ENCODE data around the gene GALNT5. TPM values are rescaled to one million over a fixed set of nuclear protein-coding genes. Genes with fewer than 3 reads are reported as not detected.

GALNT5 gene
- total and polyA plus RNA-seq, 4 donors, result under 0.01 to 5.3 (median 0.01) TPM; not detected in 1

DNA sequence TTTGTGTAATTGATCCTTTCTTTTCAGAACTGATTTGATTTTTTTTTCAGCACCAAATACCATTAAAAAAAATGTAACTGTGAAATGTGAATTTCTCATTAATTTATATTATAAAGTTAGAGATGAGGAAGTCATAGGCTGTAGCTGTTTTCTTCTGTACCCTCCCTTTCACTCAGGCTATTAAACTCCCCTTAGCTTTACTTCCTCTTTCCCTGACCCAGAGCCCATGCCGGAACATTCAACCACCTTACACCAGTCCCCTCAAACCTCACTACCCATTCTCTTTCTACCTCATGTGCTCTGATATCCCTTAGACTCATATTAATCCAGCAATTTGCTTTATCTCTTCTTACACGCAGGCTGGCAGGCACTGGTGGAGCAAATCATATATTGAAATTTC is 12.4 kb downstream of the GALNT5 start:
- TF ChIP-seq, protein P1, sequence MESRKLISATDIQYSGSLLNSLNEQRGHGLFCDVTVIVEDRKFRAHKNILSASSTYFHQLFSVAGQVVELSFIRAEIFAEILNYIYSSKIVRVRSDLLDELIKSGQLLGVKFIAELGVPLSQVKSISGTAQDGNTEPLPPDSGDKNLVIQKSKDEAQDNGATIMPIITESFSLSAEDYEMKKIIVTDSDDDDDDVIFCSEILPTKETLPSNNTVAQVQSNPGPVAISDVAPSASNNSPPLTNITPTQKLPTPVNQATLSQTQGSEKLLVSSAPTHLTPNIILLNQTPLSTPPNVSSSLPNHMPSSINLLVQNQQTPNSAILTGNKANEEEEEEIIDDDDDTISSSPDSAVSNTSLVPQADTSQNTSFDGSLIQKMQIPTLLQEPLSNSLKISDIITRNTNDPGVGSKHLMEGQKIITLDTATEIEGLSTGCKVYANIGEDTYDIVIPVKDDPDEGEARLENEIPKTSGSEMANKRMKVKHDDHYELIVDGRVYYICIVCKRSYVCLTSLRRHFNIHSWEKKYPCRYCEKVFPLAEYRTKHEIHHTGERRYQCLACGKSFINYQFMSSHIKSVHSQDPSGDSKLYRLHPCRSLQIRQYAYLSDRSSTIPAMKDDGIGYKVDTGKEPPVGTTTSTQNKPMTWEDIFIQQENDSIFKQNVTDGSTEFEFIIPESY (IDR thresholded peaks at IDR 0.05), result no peak
- no peak for TF ChIP-seq NR2F2 (IDR thresholded peaks at IDR 0.05)
- TF ChIP-seq, protein P2, sequence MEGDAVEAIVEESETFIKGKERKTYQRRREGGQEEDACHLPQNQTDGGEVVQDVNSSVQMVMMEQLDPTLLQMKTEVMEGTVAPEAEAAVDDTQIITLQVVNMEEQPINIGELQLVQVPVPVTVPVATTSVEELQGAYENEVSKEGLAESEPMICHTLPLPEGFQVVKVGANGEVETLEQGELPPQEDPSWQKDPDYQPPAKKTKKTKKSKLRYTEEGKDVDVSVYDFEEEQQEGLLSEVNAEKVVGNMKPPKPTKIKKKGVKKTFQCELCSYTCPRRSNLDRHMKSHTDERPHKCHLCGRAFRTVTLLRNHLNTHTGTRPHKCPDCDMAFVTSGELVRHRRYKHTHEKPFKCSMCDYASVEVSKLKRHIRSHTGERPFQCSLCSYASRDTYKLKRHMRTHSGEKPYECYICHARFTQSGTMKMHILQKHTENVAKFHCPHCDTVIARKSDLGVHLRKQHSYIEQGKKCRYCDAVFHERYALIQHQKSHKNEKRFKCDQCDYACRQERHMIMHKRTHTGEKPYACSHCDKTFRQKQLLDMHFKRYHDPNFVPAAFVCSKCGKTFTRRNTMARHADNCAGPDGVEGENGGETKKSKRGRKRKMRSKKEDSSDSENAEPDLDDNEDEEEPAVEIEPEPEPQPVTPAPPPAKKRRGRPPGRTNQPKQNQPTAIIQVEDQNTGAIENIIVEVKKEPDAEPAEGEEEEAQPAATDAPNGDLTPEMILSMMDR (IDR thresholded peaks at IDR 0.05; ENCODE audit: low read depth, low read length, missing input control), result no peak
- no peak for TF ChIP-seq JUND (IDR thresholded peaks at IDR 0.05)
- no peak for TF ChIP-seq EGR1 (IDR thresholded peaks at IDR 0.05; ENCODE audit: low read depth in 2 of 2)
- no peak for TF ChIP-seq FOXA1 (IDR thresholded peaks at IDR 0.05)
- no peak for TF ChIP-seq YY1 (IDR thresholded peaks at IDR 0.05)
- no peak for TF ChIP-seq RXRA (IDR thresholded peaks at IDR 0.05)
- no peak for TF ChIP-seq HNF4A (conservative IDR thresholded peaks at IDR 0.05)
- no peak for TF ChIP-seq GABPA (IDR thresholded peaks at IDR 0.05 in 1 of 2, conservative IDR thresholded peaks at IDR 0.05 in 1 of 2)
- TF ChIP-seq RAD21 (IDR thresholded peaks at IDR 0.05), result no peak
- no peak for TF ChIP-seq HNF4G (IDR thresholded peaks at IDR 0.05)
- no peak for TF ChIP-seq FOXA2 (IDR thresholded peaks at IDR 0.05)
- TF ChIP-seq, protein P3, sequence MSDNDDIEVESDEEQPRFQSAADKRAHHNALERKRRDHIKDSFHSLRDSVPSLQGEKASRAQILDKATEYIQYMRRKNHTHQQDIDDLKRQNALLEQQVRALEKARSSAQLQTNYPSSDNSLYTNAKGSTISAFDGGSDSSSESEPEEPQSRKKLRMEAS (IDR thresholded peaks at IDR 0.05), result no peak
- TF ChIP-seq TAF1 (conservative IDR thresholded peaks at IDR 0.05), result no peak
- TF ChIP-seq, protein P4, sequence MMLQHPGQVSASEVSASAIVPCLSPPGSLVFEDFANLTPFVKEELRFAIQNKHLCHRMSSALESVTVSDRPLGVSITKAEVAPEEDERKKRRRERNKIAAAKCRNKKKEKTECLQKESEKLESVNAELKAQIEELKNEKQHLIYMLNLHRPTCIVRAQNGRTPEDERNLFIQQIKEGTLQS (IDR thresholded peaks at IDR 0.05), result no peak
- TF ChIP-seq SP1 (IDR thresholded peaks at IDR 0.05), result no peak
- TF ChIP-seq, protein P5, sequence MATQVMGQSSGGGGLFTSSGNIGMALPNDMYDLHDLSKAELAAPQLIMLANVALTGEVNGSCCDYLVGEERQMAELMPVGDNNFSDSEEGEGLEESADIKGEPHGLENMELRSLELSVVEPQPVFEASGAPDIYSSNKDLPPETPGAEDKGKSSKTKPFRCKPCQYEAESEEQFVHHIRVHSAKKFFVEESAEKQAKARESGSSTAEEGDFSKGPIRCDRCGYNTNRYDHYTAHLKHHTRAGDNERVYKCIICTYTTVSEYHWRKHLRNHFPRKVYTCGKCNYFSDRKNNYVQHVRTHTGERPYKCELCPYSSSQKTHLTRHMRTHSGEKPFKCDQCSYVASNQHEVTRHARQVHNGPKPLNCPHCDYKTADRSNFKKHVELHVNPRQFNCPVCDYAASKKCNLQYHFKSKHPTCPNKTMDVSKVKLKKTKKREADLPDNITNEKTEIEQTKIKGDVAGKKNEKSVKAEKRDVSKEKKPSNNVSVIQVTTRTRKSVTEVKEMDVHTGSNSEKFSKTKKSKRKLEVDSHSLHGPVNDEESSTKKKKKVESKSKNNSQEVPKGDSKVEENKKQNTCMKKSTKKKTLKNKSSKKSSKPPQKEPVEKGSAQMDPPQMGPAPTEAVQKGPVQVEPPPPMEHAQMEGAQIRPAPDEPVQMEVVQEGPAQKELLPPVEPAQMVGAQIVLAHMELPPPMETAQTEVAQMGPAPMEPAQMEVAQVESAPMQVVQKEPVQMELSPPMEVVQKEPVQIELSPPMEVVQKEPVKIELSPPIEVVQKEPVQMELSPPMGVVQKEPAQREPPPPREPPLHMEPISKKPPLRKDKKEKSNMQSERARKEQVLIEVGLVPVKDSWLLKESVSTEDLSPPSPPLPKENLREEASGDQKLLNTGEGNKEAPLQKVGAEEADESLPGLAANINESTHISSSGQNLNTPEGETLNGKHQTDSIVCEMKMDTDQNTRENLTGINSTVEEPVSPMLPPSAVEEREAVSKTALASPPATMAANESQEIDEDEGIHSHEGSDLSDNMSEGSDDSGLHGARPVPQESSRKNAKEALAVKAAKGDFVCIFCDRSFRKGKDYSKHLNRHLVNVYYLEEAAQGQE (IDR thresholded peaks at IDR 0.05), result no peak
- WGBS, result 79% methylated on average over 2 of the region's 2 CpGs

More for the DNA sequence above, 12.4 kb downstream of the GALNT5 start:
- no peaks in the 10 kb centered on the region for H3K27me3 ChIP-seq (ENCODE audit: control insufficient read depth in 4 of 4, insufficient read depth in 4 of 4, low read length in 3 of 4)
- H3K9ac ChIP-seq (ENCODE audit: low read depth in 1 of 2, low read length in 2 of 2), result no peak overlapping the region
- no peak overlapping the region for H3K27ac ChIP-seq (ENCODE audit: low read depth in 1 of 2, low read length in 2 of 2)
- H3K9me3 ChIP-seq (ENCODE audit: control insufficient read depth in 4 of 4, low read length in 3 of 4), result no peaks in the 10 kb centered on the region
- H3K4me3 ChIP-seq (ENCODE audit: low read depth in 1 of 3, low read length in 3 of 3), result no peak overlapping the region
- H3K36me3 ChIP-seq (ENCODE audit: control insufficient read depth in 4 of 4, insufficient read depth in 3 of 4, low read depth in 1 of 4, low read length in 3 of 4), result no peaks in the 10 kb centered on the region
- no peaks in the 10 kb centered on the region for H3K4me1 ChIP-seq (ENCODE audit: control insufficient read depth in 4 of 4, insufficient read depth in 4 of 4, low read length in 3 of 4)
- DNase-seq (ENCODE audit: low spot score), result no peak
